Measurements from ENCODE around the gene FGF11.

Gene FGF11

DNA sequence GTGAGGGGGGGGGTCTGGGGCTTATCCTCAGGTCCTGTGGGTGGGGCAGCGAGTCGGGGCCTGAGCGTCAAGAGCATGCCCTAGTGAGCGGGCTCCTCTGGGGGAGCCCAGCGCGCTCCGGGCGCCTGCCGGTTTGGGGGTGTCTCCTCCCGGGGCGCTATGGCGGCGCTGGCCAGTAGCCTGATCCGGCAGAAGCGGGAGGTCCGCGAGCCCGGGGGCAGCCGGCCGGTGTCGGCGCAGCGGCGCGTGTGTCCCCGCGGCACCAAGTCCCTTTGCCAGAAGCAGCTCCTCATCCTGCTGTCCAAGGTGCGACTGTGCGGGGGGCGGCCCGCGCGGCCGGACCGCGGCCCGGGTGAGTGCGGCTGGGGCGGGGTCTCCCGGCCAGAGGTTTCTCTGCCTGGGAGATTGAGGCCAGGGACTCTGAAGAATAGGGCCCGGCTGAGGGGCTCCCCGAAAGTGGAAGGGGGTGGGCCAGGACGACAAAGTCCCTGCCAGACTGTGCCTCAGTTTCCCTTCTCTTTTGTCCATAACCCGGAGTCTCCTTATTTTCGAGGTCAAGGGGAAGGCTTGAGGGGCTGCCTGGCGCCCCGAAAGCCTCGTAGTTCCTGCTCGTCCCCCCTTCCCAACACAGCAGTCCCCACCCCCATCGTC, at the start of gene FGF11:
Gene FGF11 (plus strand): TSS at position 51 of the 651 bp plus-strand sequence. CDS start 109 bp downstream, at position 160.
- in situ Hi-C loops (cut with MboI; ENCODE audit: low pct_unique_long_range_greater_than_20kb, low sequenced_read_pairs) = no loop called here
- no peak for DNase-seq

DNA sequence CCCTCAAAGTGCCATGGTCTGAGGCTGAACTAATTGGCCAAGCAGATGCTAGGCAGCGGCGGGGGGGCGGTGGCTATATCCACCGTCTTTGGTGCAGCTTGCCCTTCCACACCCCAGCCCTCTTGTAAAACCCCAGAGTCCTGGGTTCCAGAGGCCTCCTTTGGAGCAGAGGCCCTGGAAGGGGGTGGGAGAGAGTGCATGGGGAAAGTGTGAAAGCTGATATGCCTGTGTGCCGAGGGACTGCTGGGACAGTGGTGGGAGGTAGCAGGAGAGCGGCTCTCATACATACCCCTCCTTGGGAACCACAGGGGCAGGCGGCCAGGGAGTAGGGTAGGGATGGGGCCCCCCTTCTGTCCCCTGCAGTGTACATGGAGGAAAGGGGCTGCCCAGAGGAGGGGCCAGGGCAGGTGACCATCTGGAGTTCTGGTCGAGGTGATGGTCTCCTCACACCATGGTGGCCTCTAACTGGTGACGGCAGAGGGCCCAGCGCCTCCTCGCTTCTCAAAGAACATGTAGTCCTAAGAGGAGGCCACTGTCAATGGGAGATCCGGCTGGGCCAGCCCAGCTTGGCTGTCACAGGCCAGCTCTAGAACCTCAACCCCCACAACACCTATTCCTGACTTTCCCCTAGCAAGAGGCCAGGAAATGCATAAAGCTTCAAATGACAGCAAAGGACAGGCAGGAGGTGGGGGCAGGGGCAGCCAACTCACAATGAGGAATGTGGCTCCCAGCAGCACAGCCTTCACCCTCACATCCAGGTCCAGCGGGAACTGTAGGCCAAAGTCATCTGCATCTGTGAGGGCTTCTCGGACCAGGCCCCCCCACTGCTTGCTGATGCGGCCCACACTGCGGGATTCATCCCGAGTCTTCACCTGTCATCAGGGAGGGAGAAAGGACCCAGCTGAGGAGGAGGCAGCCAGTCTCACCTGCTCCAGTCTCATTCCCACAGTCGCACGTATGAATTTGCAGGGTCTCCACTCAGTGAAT, 49.1 kb upstream of the FGF11 start:
- in situ Hi-C loops (cut with MboI; ENCODE audit: low pct_unique_long_range_greater_than_20kb, low sequenced_read_pairs) = no loop called here
- DNase-seq = no peak

DNA sequence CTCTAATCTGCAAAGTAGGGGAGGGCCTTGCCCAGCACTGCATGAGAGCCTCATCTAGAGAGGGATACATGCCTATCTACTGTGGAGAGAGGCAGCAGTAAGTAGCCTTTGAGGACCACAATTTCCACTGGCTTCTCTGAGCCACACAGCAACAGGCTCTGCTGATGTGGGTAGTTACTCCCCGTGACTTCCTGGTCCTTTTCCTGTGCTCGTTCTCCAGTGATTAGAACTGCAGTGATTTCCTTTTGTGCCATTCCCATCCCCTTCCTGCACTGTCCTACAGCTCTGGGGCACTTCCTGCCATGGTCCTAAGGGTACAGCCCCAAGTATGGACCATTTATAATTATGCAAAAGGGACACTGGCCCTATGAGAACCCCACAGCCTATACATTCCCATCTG, 48.0 kb upstream of the FGF11 start:
- no peak for DNase-seq
- in situ Hi-C loops (cut with MboI; ENCODE audit: low pct_unique_long_range_greater_than_20kb, low sequenced_read_pairs) = no loop called here

DNA sequence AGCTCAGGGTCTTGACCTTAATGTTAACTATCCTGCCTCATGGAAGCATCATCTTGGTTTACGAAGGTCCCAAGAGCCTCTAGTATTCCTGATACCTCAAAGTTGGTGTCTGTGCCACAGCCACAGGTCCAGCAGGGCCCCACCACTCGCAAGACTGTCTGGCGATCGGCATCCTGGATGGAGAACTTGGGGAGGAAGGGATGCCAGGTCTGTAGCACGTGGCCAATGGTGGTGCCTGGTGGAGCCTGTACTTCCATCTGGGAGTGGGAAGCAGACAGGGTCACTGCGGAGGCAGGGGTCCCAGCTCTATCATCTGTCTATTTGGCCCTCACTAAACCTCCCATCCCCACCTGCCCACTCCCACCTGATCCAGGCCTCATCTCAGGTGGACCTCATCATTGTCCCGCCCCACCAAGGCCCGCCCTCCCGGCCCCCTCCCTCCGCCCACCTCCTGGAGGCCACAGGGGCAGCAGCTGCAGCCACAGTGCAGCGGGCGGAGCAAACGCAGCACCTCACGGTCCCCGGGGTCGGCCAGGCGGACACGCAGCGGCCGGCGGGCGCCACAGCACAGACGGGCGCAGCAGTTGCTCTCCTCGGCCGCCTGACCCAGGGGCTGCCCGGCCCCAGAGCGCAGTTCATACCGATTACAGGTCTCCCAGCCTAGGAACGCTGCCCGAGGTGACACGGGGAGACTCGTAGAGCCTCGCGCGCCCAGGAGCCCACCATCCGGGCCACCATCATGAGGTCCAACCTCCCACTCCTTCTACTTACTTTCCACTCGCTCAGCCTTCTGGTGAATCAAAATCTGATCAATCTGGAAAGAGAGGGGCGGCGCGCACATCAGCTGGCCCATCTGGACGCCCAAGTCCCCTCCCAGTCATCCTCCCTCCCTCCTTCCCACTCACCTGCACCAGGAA, 46.4 kb upstream of the FGF11 start:
- no peak for DNase-seq
- in situ Hi-C loops (cut with MboI; ENCODE audit: low pct_unique_long_range_greater_than_20kb, low sequenced_read_pairs) = no loop called here

DNA sequence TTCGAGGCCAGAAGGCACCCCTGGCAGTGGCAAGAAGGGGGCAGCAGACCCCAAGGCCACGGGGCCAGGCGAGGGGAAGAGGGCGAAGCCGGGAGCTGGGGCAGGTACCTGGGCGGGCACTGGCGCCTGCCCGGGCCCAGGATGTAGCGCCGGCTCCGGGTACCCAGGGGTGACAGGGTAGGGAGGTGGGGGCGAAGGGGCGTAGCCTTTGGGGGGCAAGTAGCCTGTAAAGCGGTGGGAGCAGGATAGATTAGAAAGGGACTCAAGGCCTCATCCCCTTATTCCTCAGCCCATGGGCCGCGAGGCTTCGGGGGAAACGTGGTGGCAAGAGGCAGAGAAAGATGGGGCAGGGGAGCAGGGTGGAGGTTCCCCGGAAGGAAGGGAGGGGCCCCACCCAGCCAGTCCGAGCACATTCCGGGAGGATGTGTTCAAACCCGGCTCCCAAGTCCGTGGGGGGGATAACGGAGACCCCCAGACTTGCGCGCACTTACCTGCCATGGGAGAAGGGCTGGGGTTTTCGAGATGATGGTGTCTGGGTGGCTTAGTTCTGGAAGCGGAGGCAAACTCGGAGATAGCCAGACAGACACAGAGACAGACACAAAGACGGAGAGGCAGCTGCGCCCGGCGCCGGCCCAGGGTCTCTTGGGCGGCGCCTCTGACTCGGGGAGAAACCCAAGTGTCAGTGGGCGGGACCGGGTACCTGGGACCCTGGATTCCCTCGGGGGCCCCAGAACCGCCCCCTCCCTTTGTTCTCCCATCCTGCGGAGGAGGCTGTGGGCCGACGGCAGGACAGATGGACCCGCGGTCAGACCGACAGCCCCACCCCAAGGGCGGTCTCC, 45.5 kb upstream of the FGF11 start:
- peak; percentile 52 for DNase-seq
- in situ Hi-C loops (cut with MboI; ENCODE audit: low pct_unique_long_range_greater_than_20kb, low sequenced_read_pairs) = no loop called here

DNA sequence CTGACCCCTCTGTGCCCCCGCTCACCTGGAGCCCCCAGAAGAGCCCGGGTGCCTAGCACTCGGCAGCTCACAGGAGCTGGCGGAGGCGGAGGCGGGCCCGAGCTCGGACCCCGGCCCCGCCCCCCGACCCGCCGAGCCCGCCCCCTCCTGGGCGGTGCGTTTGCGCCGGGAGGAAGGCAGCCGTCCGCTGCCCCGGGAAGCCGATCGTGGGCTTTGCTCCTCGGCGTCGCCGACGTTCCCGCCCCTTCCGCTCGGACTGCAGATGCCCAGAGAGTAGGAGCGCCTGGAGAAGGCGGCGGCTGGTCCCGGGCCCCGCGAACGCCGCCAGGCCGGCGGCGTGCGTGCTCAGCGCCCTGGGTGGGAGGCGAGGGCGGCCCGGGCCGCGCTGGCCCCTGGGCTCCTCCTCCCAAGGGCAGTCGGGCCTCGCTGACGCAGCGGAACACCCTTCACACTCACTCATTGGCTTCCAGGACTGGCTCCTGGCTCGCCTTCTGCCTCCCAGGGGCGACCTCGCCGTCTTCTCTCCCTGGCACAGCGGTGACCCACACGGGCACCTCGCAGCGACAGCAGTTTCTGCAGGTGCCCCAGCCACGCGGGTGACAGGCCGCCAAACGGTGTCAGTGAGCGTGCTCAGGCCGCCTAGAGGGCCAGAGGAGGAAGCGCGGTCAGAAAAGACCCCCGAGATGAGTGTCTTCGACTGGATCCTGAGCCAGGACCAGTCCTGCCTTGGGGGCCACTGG, 44.7 kb upstream of the FGF11 start, which contains the start of gene PLSCR3:
Gene PLSCR3 (minus strand): TSS at position 74 of the 740 bp plus-strand sequence. CDS start 415 bp downstream, outside the sequence.
- DNase-seq = peak; percentile 79
- in situ Hi-C loops (cut with MboI; ENCODE audit: low pct_unique_long_range_greater_than_20kb, low sequenced_read_pairs) = no loop called here

DNA sequence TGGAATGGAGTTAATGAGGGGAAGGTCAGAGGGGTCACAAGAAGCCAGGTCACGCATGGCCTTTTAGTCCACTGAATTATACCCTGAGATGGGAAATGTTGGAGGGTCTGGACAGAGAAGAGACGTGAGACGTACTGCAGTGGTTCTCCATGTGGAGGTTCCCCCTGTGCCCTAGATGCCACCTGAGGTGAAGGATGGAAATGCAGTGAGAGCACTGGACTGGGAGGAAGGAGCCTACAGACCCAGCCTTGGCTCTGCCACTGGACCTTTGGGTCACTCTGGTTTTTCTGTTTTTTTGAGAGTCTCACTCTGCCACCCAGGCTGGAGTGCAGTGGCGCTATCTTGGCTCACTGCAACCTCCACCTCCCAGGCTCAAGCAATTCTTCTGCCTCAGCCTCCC, 43.2 kb upstream of the FGF11 start:
- in situ Hi-C loops (cut with MboI; ENCODE audit: low pct_unique_long_range_greater_than_20kb, low sequenced_read_pairs) = no loop called here

DNA sequence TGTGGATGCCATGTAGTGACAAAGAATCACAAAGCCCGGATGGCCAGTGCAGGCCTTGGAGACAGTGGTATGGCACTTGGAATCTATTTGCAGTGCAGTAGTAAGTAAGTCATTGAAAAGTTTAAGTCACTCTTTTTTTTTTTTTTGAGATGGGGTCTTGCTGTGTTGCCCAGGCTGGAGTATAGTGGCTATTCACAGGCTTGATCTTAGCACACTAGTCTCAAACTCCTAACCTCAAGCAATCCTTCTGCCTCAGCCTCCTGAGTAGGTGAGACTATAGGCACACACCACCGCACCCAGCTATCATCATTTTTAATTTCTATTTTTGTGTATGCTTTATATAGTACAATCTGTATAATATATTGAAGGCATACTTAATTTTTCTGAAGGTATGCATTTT, 40.7 kb upstream of the FGF11 start:
- in situ Hi-C loops (cut with MboI; ENCODE audit: low pct_unique_long_range_greater_than_20kb, low sequenced_read_pairs) = no loop called here
- no peak for DNase-seq

More for the DNA sequence above, 43.2 kb upstream of the FGF11 start:
- DNase-seq = no peak

DNA sequence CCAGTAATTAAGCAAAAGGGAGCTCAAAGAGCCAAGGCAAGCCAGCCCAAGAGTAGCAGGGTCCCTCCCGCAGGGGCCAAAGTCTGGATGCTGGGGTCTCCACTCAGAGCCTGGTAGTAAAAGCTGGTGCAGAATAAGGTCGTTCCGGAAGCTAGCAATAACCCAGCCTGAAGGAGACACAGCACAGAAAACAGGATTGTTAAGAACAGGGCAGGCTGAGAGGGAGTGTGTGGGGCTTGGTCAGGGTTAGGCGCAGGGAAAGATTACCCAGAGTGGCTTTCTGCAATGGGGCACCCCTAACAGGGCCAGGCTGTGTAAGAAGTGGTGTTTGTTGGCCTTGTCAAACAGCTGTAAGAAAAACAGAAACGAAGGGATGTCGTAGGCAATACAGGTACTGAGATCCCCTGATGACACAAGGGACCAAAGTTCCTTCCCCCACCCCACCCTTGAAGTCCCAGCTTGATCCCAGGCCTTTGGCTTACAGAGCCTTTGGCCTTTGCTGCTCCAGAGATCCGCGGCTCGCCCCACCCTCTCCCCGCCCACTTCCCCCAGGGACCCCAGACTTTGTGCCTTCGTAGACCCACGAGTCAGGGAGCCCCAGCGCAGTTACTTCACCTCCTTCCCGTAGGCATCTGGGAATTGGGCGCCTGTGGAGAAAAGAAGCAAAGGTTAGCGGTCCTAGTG, 36.1 kb upstream of the FGF11 start:
- in situ Hi-C loops (cut with MboI; ENCODE audit: low pct_unique_long_range_greater_than_20kb, low sequenced_read_pairs) = no loop called here
- DNase-seq = no peak

DNA sequence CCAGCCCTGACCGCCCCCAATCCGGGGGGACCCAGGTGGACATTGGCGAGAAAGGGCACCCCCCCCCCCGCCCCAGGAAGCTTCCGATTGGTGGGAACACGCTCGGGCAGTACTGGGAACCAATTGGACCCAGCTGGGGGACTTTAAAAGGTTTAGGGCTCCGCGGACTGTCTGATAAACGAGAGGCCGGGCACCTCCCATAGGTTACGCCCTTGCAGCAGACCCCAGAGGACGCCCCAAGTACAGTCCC, 35.7 kb upstream of the FGF11 start:
- in situ Hi-C loops (cut with MboI; ENCODE audit: low pct_unique_long_range_greater_than_20kb, low sequenced_read_pairs) = no loop called here
- no peak for DNase-seq

DNA sequence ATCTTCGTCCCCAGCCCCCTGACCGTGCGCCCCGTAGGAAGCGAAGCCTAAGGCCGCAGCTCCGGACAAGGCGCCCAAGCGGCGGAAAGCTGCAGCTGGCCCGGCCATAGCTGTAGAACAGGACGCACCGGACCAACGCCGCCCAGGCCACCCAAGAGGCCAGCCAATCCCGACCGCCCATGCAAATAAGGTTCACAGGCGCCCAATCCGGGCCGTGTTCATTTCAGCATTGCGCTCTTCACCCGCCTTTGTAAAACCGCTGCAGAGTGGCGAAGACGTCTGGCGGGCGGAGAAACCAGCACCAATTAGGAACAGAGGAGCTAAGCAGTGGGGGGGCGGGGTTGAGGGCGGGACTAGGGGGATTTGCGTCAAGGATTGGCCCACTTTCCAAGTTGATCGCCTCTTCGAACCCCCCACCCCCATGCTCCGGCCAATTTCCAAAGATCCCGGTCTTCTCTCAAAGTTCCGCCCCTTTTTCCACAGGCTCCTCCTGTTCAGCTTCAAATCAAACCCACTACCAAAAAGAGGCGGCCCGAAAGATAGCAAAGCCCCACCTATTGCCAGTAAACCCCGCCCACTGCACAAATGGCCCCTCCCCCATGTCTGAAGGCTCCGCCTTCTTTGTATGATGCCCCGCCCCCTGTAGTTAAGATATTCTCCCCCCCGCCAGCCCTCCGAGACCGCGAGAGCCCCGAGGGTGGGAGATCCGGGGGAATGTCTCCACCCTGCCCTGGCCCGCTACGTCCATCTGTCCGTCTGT, 35.2 kb upstream of the FGF11 start, which contains the start of gene TMEM256:
Gene TMEM256 (minus strand): TSS at position 121 of the 760 bp plus-strand sequence. CDS start 13 bp downstream, at position 108.
- peak; percentile 99 for DNase-seq
- in situ Hi-C loops (cut with MboI; ENCODE audit: low pct_unique_long_range_greater_than_20kb, low sequenced_read_pairs) = no loop called here

DNA sequence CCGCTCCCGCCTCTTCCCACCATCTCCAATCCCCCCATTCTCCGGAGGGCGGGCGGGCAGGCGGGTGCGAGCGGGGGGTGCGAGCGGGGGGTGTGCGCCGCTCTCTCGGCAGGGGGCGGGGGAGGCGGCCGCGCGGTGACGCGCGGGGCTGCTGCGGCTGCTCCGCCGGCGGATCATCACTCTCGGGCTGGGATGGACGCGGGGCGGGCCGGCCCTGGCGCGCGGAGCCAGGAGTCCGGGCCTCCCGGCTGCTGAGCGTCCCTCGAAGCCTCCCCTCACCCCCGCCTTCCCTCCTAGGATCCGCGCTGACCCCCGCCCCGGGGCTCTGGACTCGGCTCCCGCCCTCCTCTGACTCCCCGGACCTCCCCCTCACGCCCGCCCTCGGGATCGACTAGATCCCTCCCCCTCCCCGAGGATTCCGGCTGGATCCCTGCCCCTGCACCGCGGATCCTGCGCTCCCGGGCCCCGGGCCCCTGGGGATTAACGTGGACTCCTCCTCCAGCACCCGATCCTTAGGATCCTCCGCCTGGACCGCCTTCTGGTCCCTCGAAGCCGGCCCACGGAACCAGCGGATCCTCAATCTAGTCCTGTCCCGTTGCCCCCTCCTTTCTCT, 34.5 kb upstream of the FGF11 start:
- DNase-seq = no peak
- in situ Hi-C loops (cut with MboI; ENCODE audit: low pct_unique_long_range_greater_than_20kb, low sequenced_read_pairs) = no loop called here

DNA sequence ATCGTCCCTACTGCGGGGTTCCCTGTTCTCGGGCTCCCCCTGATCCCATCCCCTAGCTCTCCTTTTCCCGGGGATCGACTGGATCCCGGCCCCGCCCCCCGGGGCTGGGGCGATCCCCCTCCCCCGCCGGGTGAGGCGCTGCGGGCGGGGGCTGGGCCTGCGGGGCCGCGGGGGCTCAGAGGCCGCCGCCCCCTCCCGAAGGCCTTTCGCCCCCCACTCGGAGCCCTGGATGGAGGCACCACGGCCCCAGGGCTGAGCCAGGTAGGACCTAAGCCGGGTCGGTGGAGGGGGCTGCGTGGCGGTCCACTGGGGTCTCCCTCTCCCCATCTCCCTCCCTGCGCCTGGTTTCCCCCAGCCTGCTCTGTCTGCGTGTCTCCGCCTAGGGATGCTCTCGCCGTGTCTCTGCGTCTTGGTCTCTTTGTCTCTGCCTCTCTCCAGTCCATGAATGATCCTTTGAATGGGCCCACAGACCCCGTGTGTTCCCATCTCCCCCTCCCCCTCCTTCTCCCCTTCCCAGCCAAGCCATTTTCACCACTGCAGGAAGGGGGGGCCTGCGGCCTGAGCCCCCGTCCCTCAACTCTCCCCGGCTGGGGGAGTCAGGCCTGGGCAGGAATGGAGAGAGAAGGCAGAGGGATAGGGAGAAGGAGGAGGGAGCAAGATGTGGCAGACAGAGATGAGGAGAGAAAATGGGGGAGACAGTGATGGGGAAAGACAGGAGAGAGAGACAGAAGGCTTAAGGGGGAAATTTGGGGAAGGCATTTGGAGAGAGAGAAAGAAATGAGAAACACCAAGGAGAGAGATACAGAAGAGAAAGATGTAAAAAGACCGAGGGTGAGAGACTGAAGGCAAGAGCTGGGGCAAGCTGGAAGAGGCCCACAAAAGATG, 33.7 kb upstream of the FGF11 start:
- in situ Hi-C loops (cut with MboI; ENCODE audit: low pct_unique_long_range_greater_than_20kb, low sequenced_read_pairs) = no loop called here
- DNase-seq = no peak

DNA sequence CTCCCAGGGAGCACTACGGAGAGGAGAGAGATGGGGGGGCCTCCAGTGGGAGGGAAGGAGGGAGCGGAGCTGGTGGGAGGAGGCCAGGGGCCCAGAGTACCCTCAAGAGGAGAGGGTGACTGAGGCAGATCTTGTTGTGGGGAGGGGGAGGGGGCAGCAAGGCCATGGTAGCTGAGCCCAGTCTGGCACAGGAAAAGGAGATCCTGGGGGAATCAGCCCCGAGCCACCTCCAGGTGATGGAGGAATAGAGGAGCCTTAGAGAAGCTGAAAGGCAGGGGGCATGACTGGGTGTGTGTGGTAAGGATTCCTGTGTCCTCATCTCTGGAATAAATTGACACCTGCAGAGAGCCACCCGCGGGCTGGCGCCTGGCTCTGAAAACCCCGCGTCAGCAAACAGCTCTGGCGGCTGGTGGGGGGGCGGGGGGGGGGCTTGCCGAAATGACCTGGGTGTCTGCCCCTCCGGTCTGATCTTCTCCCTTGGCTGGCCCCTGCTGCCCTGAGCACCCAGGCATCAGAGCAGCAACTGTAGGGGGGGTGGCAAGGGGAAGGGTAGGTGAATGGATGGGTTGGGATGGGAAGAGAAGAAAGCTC, 33.0 kb upstream of the FGF11 start:
- in situ Hi-C loops (cut with MboI; ENCODE audit: low pct_unique_long_range_greater_than_20kb, low sequenced_read_pairs) = no loop called here
- DNase-seq = no peak

DNA sequence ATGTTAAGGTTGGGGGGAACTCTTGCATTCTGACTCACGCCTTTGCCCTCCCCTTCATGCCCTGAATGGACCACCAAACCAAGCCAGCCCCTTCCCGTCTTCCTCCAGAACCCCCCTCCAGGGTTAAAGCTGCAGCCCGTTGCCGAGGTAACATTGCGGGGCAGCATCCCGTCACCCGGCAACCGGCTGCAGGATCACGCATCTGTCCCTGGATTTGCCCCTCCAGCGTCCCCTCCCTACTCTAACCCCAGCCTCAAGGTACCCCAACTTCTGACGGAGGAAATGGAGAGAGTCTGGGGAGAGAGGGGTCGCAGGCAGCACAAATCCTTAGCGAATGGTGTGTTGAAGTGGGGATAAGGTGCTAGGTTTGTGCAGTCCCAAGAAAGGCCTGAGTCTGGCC, 32.2 kb upstream of the FGF11 start:
- in situ Hi-C loops (cut with MboI; ENCODE audit: low pct_unique_long_range_greater_than_20kb, low sequenced_read_pairs) = no loop called here
- DNase-seq = no peak

Measured in KBM-7 (cell line).